A673 (cell line): Measurements from ENCODE around the gene PLEKHA3. TPM values are rescaled to one million over a fixed set of nuclear protein-coding genes. Genes with fewer than 3 reads are reported as not detected.

Experiments used
- BruUV-seq: library from RNA; stranded (reverse); fragments of 400-500 nt; replicated peaks from 2 replicates; lab custom pipeline; 2021; lab: Mats Ljungman, UMichigan
- CTCF ChIA-PET: fragments of 300-600 bp; sonication (Branson Sonifier 250); formaldehyde crosslinking; loops from one replicate; lab custom pipeline; 2022; ENCODE audit warnings: antibody characterized with exemption; lab: Charles Lee
- POLR2A ChIA-PET: fragments of 300-600 bp; sonication (Branson Sonifier 250); formaldehyde crosslinking; loops from one replicate; lab custom pipeline; 2022; ENCODE audit warnings: antibody characterized with exemption; ENCODE audit not compliant: low non-redundant PET; lab: Charles Lee
- DNase-seq: peaks from one replicate; pipeline ENCODE4 v3.0.0-alpha.2; 2015; ENCODE audit warnings: low spot score
- H3K27ac ChIP-seq: fragments of 200-600 bp; sonication (generic); 2 replicates; pipeline ENCODE4 v1.5.1; 2016; ENCODE audit warnings: mixed run types, low read depth, mild to moderate bottlenecking, mixed read lengths, antibody characterized with exemption, low read length; ENCODE audit not compliant: poor library complexity, severe bottlenecking
- H3K27me3 ChIP-seq: fragments of 200-600 bp; sonication (generic); replicated peaks from 2 replicates; pipeline ENCODE4 v1.6.1; 2017; ENCODE audit warnings: mixed run types, low read depth, mild to moderate bottlenecking, mixed read lengths, antibody characterized with exemption, low read length; ENCODE audit not compliant: insufficient read depth, poor library complexity
- H3K36me3 ChIP-seq: fragments of 200-600 bp; sonication (generic); 2 replicates; pipeline ENCODE4 v1.6.1; 2016; ENCODE audit warnings: mixed run types, mild to moderate bottlenecking, mixed read lengths, antibody characterized with exemption, low read length; ENCODE audit not compliant: insufficient read depth, poor library complexity, severe bottlenecking
- H3K4me1 ChIP-seq: fragments of 200-600 bp; sonication (generic); 2 replicates; pipeline ENCODE4 v1.6.1; 2017; ENCODE audit warnings: mixed run types, mild to moderate bottlenecking, mixed read lengths, antibody characterized with exemption, low read length; ENCODE audit not compliant: insufficient read depth, poor library complexity, severe bottlenecking
- H3K4me3 ChIP-seq: fragments of 200-600 bp; sonication (generic); 2 replicates; pipeline ENCODE4 v1.5.1; 2016; ENCODE audit warnings: low read depth, mixed run types, mild to moderate bottlenecking, mixed read lengths, low read length; ENCODE audit not compliant: poor library complexity, severe bottlenecking
- H3K9me3 ChIP-seq: fragments of 200-600 bp; sonication (generic); 2 replicates; pipeline ENCODE4 v1.6.1; 2016; ENCODE audit warnings: mixed run types, low read depth, mild to moderate bottlenecking, mixed read lengths, antibody characterized with exemption, low read length; ENCODE audit not compliant: poor library complexity, severe bottlenecking
- EZH2 ChIP-seq: fragments of 200-600 bp; sonication (generic); IDR thresholded peaks from 2 replicates; pipeline ENCODE4 v1.6.1; 2017; ENCODE audit warnings: borderline replicate concordance, low read depth, mild to moderate bottlenecking, mixed read lengths, antibody characterized with exemption, low read length; ENCODE audit not compliant: poor library complexity, severe bottlenecking
- intact Hi-C: fragments of 100-400 bp; cut with micrococcal nuclease; formaldehyde crosslinking; loops from one replicate; pipeline ENCODE4 v1.10.0; 2022; ENCODE audit not compliant: unreplicated experiment
- total RNA-seq: library from RNA; stranded (reverse); gene quantifications from 2 replicates; pipeline ENCODE4 v1.2.3, GENCODE V29; 2021
- TF ChIP-seq, protein P1 (sequence below): fragments of 300-800, 200-600 bp; sonication (generic); conservative IDR thresholded peaks from 2 replicates; pipeline ENCODE4 v1.5.1; 2017; ENCODE audit warnings: low read depth, mild to moderate bottlenecking, antibody characterized with exemption, low read length, moderate library complexity, mixed read lengths

Gene PLEKHA3
- total RNA-seq, 1 experiment from 2014 or later, result 27.0 TPM

DNA sequence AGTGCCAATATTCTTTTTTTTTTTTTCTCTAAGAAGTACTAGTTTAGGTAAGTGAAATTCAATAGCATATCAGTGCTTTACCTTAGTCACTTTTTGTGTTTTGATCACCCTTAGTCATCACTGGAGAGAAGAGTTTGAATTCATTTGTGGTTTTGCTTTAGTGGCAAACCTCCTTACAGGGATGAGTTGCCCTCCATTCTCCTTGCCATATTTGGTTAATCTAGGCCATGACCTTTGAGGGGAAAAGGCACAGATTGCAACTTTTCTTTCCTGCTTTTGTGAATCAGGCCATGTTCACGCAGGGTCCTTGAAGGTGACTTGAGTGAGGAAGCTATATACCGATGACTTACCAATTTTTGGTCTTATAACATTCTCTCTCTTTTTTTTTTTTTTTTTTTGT, 34.4 kb downstream of the PLEKHA3 start:
- no peak for TF ChIP-seq EZH2
- TF ChIP-seq, protein P1, sequence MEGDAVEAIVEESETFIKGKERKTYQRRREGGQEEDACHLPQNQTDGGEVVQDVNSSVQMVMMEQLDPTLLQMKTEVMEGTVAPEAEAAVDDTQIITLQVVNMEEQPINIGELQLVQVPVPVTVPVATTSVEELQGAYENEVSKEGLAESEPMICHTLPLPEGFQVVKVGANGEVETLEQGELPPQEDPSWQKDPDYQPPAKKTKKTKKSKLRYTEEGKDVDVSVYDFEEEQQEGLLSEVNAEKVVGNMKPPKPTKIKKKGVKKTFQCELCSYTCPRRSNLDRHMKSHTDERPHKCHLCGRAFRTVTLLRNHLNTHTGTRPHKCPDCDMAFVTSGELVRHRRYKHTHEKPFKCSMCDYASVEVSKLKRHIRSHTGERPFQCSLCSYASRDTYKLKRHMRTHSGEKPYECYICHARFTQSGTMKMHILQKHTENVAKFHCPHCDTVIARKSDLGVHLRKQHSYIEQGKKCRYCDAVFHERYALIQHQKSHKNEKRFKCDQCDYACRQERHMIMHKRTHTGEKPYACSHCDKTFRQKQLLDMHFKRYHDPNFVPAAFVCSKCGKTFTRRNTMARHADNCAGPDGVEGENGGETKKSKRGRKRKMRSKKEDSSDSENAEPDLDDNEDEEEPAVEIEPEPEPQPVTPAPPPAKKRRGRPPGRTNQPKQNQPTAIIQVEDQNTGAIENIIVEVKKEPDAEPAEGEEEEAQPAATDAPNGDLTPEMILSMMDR, result no peak
- intact Hi-C loops, result no loop called here
- H3K27ac ChIP-seq, result no peak overlapping the region
- no peaks in the 10 kb centered on the region for H3K9me3 ChIP-seq
- peaks cover 3% of the 10 kb centered on the region for H3K36me3 ChIP-seq
- ChIA-PET POLR2A (no interaction called here), CTCF (interaction anchor here (0.6 kb wide), 1 partner anchor 68 kb away, joined by 5 read pairs; no protein-coding TSS in a partner anchor)
- no peak overlapping the region for H3K4me3 ChIP-seq
- peaks cover 5% of the 10 kb centered on the region for H3K4me1 ChIP-seq
- DNase-seq, result no peak
- no TSS peak for BruUV-seq
- H3K27me3 ChIP-seq, result no peaks in the 10 kb centered on the region

DNA sequence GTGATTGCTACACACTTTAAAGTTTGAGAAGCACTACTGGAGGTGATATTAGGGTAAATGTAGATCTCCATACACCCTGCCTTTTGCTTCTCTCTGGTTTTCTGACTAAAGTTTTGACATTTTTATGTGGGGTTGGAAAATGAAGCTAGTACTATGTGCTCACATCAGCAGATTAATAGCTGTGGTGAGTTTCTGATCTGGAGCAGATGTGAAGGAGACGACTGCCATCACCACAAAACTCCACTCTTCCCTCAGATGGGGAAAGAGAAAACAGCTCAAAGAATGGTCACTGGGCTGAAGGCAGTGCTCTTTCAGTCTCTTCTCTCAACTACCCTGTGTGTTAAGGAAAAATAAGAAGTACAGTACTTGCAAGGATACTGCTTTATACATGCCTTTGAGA, 37.2 kb downstream of the PLEKHA3 start:
- no TSS peak for BruUV-seq
- CTCF ChIA-PET, result no interaction called here

DNA sequence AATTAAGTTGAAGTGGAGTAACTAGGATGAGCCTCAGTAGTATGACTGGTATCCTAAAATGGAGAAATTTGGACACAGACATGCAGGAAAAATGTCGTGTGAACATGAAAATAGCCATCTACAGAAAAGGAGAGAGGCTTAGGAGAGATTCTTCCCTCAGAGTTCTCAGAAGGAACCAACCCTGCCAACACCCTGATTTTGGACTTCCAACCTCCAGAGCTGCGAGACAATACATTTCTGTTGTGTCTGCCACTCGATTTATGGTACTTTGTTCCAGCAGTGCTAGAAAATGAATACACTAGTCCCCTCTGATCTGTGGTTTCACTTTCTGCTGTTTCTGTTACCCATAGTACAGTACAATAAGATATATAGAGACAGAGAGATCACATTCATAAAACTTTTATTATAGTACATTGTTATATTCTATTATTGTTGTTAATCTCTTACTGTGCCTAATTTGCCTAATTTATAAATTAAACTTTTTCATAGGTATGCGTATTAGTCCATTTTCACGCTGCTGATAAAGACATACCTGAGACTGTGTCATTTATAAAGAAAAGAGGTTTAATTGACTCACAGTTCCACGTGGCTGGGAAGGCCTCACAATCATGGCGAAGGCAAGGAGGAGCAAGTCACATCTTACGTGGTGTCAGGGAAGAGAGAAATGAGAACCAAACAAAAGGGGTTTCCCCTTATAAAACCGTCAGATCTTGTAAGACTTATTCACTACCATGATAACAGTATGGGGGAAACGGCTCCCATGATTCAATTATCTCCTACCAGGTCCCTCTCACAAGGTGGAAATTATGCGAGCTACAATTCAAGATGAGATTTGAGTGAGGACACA, 41.3 kb downstream of the PLEKHA3 start:
- intact Hi-C loops, result no loop called here
- POLR2A ChIA-PET, result no interaction called here
- DNase-seq, result no peak

More for the DNA sequence above, 37.2 kb downstream of the PLEKHA3 start:
- POLR2A ChIA-PET, result interaction anchor here (0.5 kb wide), 1 partner anchor 1170 kb away, joined by 3 read pairs; no protein-coding TSS in a partner anchor
- Histone ChIP-seq H3K9me3 (no peaks in the 10 kb centered on the region), H3K27ac (no peak overlapping the region), H3K4me3 (no peak overlapping the region), H3K36me3 (no peaks in the 10 kb centered on the region), H3K27me3 (no peaks in the 10 kb centered on the region), H3K4me1 (no peaks in the 10 kb centered on the region)
- TF ChIP-seq, protein P1, result no peak
- no peak for TF ChIP-seq EZH2
- DNase-seq, result no peak
- intact Hi-C loops, result no loop called here

More for the DNA sequence above, 41.3 kb downstream of the PLEKHA3 start:
- H3K27me3 ChIP-seq, result no peaks in the 10 kb centered on the region
- peaks cover 3% of the 10 kb centered on the region for H3K4me1 ChIP-seq
- no peaks in the 10 kb centered on the region for H3K9me3 ChIP-seq
- H3K4me3 ChIP-seq, result no peak overlapping the region
- no peaks in the 10 kb centered on the region for H3K36me3 ChIP-seq
- H3K27ac ChIP-seq, result no peak overlapping the region
- CTCF ChIA-PET, result interaction anchor here (0.7 kb wide), 1 partner anchor 44 kb away, joined by 9 read pairs; no protein-coding TSS in a partner anchor
- no peak for TF ChIP-seq EZH2
- no TSS peak for BruUV-seq
